ENCODE results near the gene MPP7.

Gene MPP7

GRCh38 chr10:28269842-28270456 lies 32.9 kb downstream of the MPP7 start:
- DNase-seq (ENCODE audit: low read depth): no peak

GRCh38 chr10:28266449-28267224 lies 36.2 kb downstream of the MPP7 start:
- no peak for DNase-seq (ENCODE audit: low read depth)

- DNase-seq (ENCODE audit: low read depth): no peak
These were observed 39.6 kb downstream of the MPP7 start for GRCh38 chr10:28263136-28263857.

GRCh38 chr10:28256776-28257175 lies 46.1 kb downstream of the MPP7 start:
- no peak for DNase-seq (ENCODE audit: low read depth)

- DNase-seq (ENCODE audit: low read depth): no peak
These were observed 48.4 kb downstream of the MPP7 start for GRCh38 chr10:28254290-28254985.

- no peak for DNase-seq (ENCODE audit: low read depth)
These were observed 49.6 kb downstream of the MPP7 start for GRCh38 chr10:28253169-28253785.
